ENCODE results near the gene LRP1B. TPM values are rescaled to one million over a fixed set of nuclear protein-coding genes. Genes with fewer than 3 reads are reported as not detected.

LRP1B gene
- total and polyA plus RNA-seq, 2 experiments from 2014 or later: not detected

DNA sequence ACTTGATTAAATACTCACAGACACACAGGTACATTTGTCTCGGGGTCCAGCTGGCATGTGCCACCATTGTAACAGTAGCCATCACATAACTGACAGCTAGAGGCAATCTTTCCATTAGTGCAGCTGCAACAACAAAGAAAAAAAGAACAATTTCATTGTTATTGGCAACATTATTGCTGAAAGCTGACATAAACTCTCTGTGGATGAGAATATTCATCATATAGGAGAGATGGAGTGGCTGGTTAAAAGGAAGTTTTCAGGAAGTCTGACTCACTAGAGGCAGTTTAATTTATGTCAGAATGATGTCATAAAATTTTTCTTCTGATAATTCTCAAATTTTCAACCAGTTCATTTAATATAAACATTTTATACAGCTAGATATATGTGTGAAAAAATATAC lies 1860.6 kb downstream of the LRP1B start:
- H3K27ac ChIP-seq: no peak overlapping the region
- H3K4me3 ChIP-seq: no peak overlapping the region
- no peak overlapping the region for H3K9ac ChIP-seq
- TF ChIP-seq EZH2 (IDR thresholded peaks at IDR 0.05; ENCODE audit: insufficient read depth, poor library complexity, severe bottlenecking): no peak
- TF ChIP-seq EZH2phosphoT487 (IDR thresholded peaks at IDR 0.05; ENCODE audit: insufficient read depth, low read depth): no peak
- H3K36me3 ChIP-seq (ENCODE audit: low read depth): no peaks in the 10 kb centered on the region
- H3K27me3 ChIP-seq (replicated peaks; ENCODE audit: insufficient read depth): no peaks in the 10 kb centered on the region
- H3K79me2 ChIP-seq (ENCODE audit: insufficient read depth): no peaks in the 10 kb centered on the region
- H2AFZ ChIP-seq: no peak overlapping the region
- H3F3A ChIP-seq (ENCODE audit: insufficient read depth): no peaks in the 10 kb centered on the region
- WGBS, 2 experiments (ENCODE audit: low coverage in 1 of 2, low lambda C conversion rate in 2 of 2, missing lambda C conversion rate in 2 of 2): 54 to 67% methylated on average over 1 of the region's 1 CpG
- no peaks in the 10 kb centered on the region for H3K9me3 ChIP-seq (ENCODE audit: low read depth)
- no peak for DNase-seq
- no peaks in the 10 kb centered on the region for H4K20me1 ChIP-seq (ENCODE audit: insufficient read depth)
- no peaks in the 10 kb centered on the region for H3K9me2 ChIP-seq (ENCODE audit: insufficient read depth)
- no peaks in the 10 kb centered on the region for H3K4me1 ChIP-seq (ENCODE audit: insufficient read depth)
- H3K4me2 ChIP-seq (ENCODE audit: unreplicated experiment): no peak overlapping the region
- in situ Hi-C loops (cut with MboI): no loop called here

DNA sequence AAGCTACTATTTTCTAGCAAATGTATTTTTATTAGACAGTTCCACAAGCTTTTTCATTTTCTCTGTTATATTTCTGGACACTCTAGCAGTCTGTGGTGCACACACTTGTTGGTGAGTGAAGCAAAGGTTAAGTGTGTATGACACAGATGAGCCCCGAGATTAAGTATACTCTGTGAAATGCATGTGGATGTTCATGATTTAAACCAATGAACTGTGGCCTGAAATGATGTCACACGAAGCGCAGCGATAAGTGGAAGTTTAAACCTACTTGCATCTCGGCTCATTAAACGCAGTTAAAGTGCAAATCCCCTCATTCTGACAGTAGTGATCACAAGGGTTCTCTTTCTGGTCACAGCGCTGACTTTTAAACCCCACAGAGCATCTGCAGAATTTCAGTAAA lies 1861.8 kb downstream of the LRP1B start:
- DNase-seq: no peak
- Histone ChIP-seq H3F3A (ENCODE audit: insufficient read depth) (no peaks in the 10 kb centered on the region), H3K9me3 (ENCODE audit: low read depth) (no peaks in the 10 kb centered on the region), H3K27ac (no peak overlapping the region), H3K9me2 (ENCODE audit: insufficient read depth) (no peaks in the 10 kb centered on the region), H3K4me1 (ENCODE audit: insufficient read depth) (no peaks in the 10 kb centered on the region), H3K79me2 (ENCODE audit: insufficient read depth) (no peaks in the 10 kb centered on the region), H3K9ac (no peak overlapping the region), H3K36me3 (ENCODE audit: low read depth) (no peaks in the 10 kb centered on the region), H3K27me3 (replicated peaks; ENCODE audit: insufficient read depth) (no peaks in the 10 kb centered on the region), H4K20me1 (ENCODE audit: insufficient read depth) (no peaks in the 10 kb centered on the region), H3K4me3 (no peak overlapping the region), H3K4me2 (ENCODE audit: unreplicated experiment) (no peak overlapping the region), H2AFZ (no peak overlapping the region)
- in situ Hi-C loops (cut with MboI): no loop called here
- 74 to 76% methylated on average over 7 of the region's 7 CpGs for WGBS, 2 experiments (ENCODE audit: low coverage in 1 of 2, low lambda C conversion rate in 2 of 2, missing lambda C conversion rate in 2 of 2)
- no peak for TF ChIP-seq EZH2 (IDR thresholded peaks at IDR 0.05; ENCODE audit: insufficient read depth, poor library complexity, severe bottlenecking)
- no peak for TF ChIP-seq EZH2phosphoT487 (IDR thresholded peaks at IDR 0.05; ENCODE audit: insufficient read depth, low read depth)

- no peaks in the 10 kb centered on the region for H3K4me1 ChIP-seq (ENCODE audit: insufficient read depth)
- no peaks in the 10 kb centered on the region for H3K9me2 ChIP-seq (ENCODE audit: insufficient read depth)
- no peak overlapping the region for H2AFZ ChIP-seq
- no peaks in the 10 kb centered on the region for H3K36me3 ChIP-seq (ENCODE audit: low read depth)
- H3K79me2 ChIP-seq (ENCODE audit: insufficient read depth): no peaks in the 10 kb centered on the region
- no peaks in the 10 kb centered on the region for H3K9me3 ChIP-seq (ENCODE audit: low read depth)
- no peak overlapping the region for H3K27ac ChIP-seq
- no peak for DNase-seq
- in situ Hi-C loops (cut with MboI): no loop called here
- H3K9ac ChIP-seq: no peak overlapping the region
- H4K20me1 ChIP-seq (ENCODE audit: insufficient read depth): no peaks in the 10 kb centered on the region
- TF ChIP-seq EZH2 (IDR thresholded peaks at IDR 0.05; ENCODE audit: insufficient read depth, poor library complexity, severe bottlenecking) (no peak), EZH2phosphoT487 (IDR thresholded peaks at IDR 0.05; ENCODE audit: insufficient read depth, low read depth) (no peak)
- no peaks in the 10 kb centered on the region for H3F3A ChIP-seq (ENCODE audit: insufficient read depth)
- 54 to 58% methylated on average over 6 of the region's 6 CpGs for WGBS, 2 experiments (ENCODE audit: low coverage in 1 of 2, low lambda C conversion rate in 2 of 2, missing lambda C conversion rate in 2 of 2)
- no peak overlapping the region for H3K4me3 ChIP-seq
- no peaks in the 10 kb centered on the region for H3K27me3 ChIP-seq (replicated peaks; ENCODE audit: insufficient read depth)
- no peak overlapping the region for H3K4me2 ChIP-seq (ENCODE audit: unreplicated experiment)
Measured at GRCh38 chr2:140262908-140263307, 1867.9 kb downstream of the LRP1B start.

- Histone ChIP-seq H3K4me3 (no peak overlapping the region), H3K27me3 (replicated peaks; ENCODE audit: insufficient read depth) (no peaks in the 10 kb centered on the region), H4K20me1 (ENCODE audit: insufficient read depth) (no peaks in the 10 kb centered on the region), H3K4me1 (ENCODE audit: insufficient read depth) (no peaks in the 10 kb centered on the region), H3K9ac (no peak overlapping the region), H2AFZ (no peak overlapping the region), H3K27ac (no peak overlapping the region), H3F3A (ENCODE audit: insufficient read depth) (no peaks in the 10 kb centered on the region), H3K79me2 (ENCODE audit: insufficient read depth) (no peaks in the 10 kb centered on the region), H3K9me3 (ENCODE audit: low read depth) (no peaks in the 10 kb centered on the region), H3K4me2 (ENCODE audit: unreplicated experiment) (no peak overlapping the region), H3K36me3 (ENCODE audit: low read depth) (no peaks in the 10 kb centered on the region), H3K9me2 (ENCODE audit: insufficient read depth) (no peaks in the 10 kb centered on the region)
- WGBS, 2 experiments (ENCODE audit: low coverage in 1 of 2, low lambda C conversion rate in 2 of 2, missing lambda C conversion rate in 2 of 2): 37 to 40% methylated on average over 2 of the region's 2 CpGs
- TF ChIP-seq EZH2phosphoT487 (IDR thresholded peaks at IDR 0.05; ENCODE audit: insufficient read depth, low read depth) (no peak), EZH2 (IDR thresholded peaks at IDR 0.05; ENCODE audit: insufficient read depth, poor library complexity, severe bottlenecking) (no peak)
- DNase-seq: no peak
- in situ Hi-C loops (cut with MboI): no loop called here
Measured at GRCh38 chr2:140257692-140258300, 1873.0 kb downstream of the LRP1B start.

GRCh38 chr2:140256080-140256479 lies 1874.7 kb downstream of the LRP1B start:
- no peak overlapping the region for H3K4me2 ChIP-seq (ENCODE audit: unreplicated experiment)
- no peaks in the 10 kb centered on the region for H3F3A ChIP-seq (ENCODE audit: insufficient read depth)
- H2AFZ ChIP-seq: no peak overlapping the region
- H3K79me2 ChIP-seq (ENCODE audit: insufficient read depth): no peaks in the 10 kb centered on the region
- DNase-seq: peak; percentile 4
- H3K9ac ChIP-seq: no peak overlapping the region
- 22 to 28% methylated on average over 3 of the region's 3 CpGs for WGBS, 2 experiments (ENCODE audit: low coverage in 1 of 2, low lambda C conversion rate in 2 of 2, missing lambda C conversion rate in 2 of 2)
- H3K36me3 ChIP-seq (ENCODE audit: low read depth): no peaks in the 10 kb centered on the region
- in situ Hi-C loops (cut with MboI): no loop called here
- H3K9me3 ChIP-seq (ENCODE audit: low read depth): no peaks in the 10 kb centered on the region
- H3K9me2 ChIP-seq (ENCODE audit: insufficient read depth): no peaks in the 10 kb centered on the region
- H3K4me1 ChIP-seq (ENCODE audit: insufficient read depth): no peaks in the 10 kb centered on the region
- no peaks in the 10 kb centered on the region for H4K20me1 ChIP-seq (ENCODE audit: insufficient read depth)
- no peak overlapping the region for H3K4me3 ChIP-seq
- no peak overlapping the region for H3K27ac ChIP-seq
- TF ChIP-seq EZH2 (IDR thresholded peaks at IDR 0.05; ENCODE audit: insufficient read depth, poor library complexity, severe bottlenecking) (no peak), EZH2phosphoT487 (IDR thresholded peaks at IDR 0.05; ENCODE audit: insufficient read depth, low read depth) (no peak)
- H3K27me3 ChIP-seq (replicated peaks; ENCODE audit: insufficient read depth): no peaks in the 10 kb centered on the region
